K562 (cell line): Measurements from ENCODE around the gene AKT2.

Experiments used
- ATF7 ChIP-seq: fragments of 450-650 bp; IDR thresholded peaks from 2 replicates; pipeline ENCODE4 v1.7.1; 2014; ENCODE audit warnings: mild to moderate bottlenecking, moderate library complexity
- BHLHE40 ChIP-seq: IDR thresholded peaks from 2 replicates; pipeline ENCODE4 v1.6.1; 2011; ENCODE audit warnings: low read length, improper control_type of control experiment
- CUX1 ChIP-seq: fragments of 200-800 bp; sonication (Bioruptor generic); IDR thresholded peaks from 2 replicates; pipeline ENCODE4 v1.6.1; 2016; ENCODE audit warnings: missing genetic modification characterization, missing compliant biosample characterization
- ETV6 ChIP-seq, 3 experiments: fragments of 150-350 bp in 1 of 3; sonication (generic) in 1 of 3; formaldehyde crosslinking in 1 of 3; IDR thresholded peaks; 2 replicates each; pipeline versions ENCODE4 v1.6.1 to v1.8.0; 2014 to 2022; ENCODE audit warnings: borderline replicate concordance in 2 of 3, low read depth in 2 of 3, antibody characterized with exemption in 1 of 3, low read length in 1 of 3, mild to moderate bottlenecking in 1 of 3, missing genetic modification reagents in 1 of 3
- HMBOX1 ChIP-seq: sonication (generic); IDR thresholded peaks from 2 replicates; pipeline ENCODE4 v1.6.1; 2016
- POLR2AphosphoS5 ChIP-seq: IDR thresholded peaks from 2 replicates; pipeline ENCODE4 v1.6.1; 2011; ENCODE audit warnings: mild to moderate bottlenecking, low read depth, low read length, moderate library complexity; ENCODE audit not compliant: control insufficient read depth, insufficient read depth
- SMAD3 ChIP-seq: fragments of 450-650 bp; formaldehyde crosslinking; conservative IDR thresholded peaks from 2 replicates; pipeline ENCODE4 v1.4.0; 2020; ENCODE audit warnings: mild to moderate bottlenecking
- TBL1XR1 ChIP-seq, 2 experiments: IDR thresholded peaks; 2 replicates each; pipeline ENCODE4 v1.6.1; 2012; ENCODE audit warnings: improper control_type of control experiment in 2 of 2, low read length in 2 of 2, mild to moderate bottlenecking in 1 of 2
- TGIF2 ChIP-seq: sonication (generic); formaldehyde crosslinking; IDR thresholded peaks from 2 replicates; pipeline ENCODE4 v1.8.1; 2022; ENCODE audit warnings: mild to moderate bottlenecking, missing genetic modification reagents, moderate library complexity
- TF ChIP-seq, protein P1 (sequence below): fragments of 450-650 bp; formaldehyde crosslinking; IDR thresholded peaks from 2 replicates; pipeline ENCODE4 v1.4.0; 2022; ENCODE audit warnings: missing genetic modification characterization

DNA sequence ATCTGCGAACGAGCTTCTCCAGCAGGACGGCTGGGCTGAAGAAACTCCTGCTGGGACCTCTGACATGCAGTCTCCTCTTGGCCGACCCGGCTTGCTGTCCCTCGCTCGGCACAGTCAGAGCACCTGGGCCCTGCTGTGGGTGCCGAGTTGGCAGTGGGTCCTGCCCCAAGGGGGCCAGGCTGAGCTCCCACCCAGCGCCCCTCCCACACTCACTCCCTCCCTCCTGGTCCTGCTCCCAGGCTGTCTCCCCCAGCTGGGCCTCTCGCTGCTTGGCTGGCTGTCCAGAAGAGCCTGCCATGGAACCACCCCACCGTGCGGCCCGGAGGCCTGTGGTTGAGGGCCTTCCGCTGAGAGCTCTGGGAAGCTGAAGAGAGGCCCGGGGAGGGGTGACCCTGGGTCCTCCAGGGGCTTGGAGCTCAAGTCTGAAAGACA is 6.0 kb downstream of the AKT2 start:
- TF ChIP-seq TBL1XR1 (IDR thresholded peaks at IDR 0.05; ENCODE audit: low read length in 2 of 2) (no peak), SMAD3 (CRISPR knock-in tag) (no peak), TGIF2 (CRISPR knock-in tag) (no peak), BHLHE40 (no peak), HMBOX1 (no peak), ETV6 (IDR thresholded peaks at IDR 0.05; ENCODE audit: borderline replicate concordance in 1 of 2, low read depth in 2 of 2, low read length in 1 of 2) (no peak), ETV6 (CRISPR knock-in tag; IDR thresholded peaks at IDR 0.05; ENCODE audit: borderline replicate concordance) (no peak), POLR2AphosphoS5 (no peak), ATF7 (no peak), CUX1 (CRISPR knock-in tag) (no peak)
- TF ChIP-seq, protein P1, sequence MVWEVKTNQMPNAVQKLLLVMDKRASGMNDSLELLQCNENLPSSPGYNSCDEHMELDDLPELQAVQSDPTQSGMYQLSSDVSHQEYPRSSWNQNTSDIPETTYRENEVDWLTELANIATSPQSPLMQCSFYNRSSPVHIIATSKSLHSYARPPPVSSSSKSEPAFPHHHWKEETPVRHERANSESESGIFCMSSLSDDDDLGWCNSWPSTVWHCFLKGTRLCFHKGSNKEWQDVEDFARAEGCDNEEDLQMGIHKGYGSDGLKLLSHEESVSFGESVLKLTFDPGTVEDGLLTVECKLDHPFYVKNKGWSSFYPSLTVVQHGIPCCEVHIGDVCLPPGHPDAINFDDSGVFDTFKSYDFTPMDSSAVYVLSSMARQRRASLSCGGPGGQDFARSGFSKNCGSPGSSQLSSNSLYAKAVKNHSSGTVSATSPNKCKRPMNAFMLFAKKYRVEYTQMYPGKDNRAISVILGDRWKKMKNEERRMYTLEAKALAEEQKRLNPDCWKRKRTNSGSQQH (CRISPR knock-in tag) = no peak
